Activated T-cell treated with anti-CD3 and anti-CD28 coated beads, Interleukin-2, amount 50 U/mL, for 24 hours (primary cell): ENCODE measurements around the gene ADAMTS2.

Experiments
- DNase-seq: peaks from one replicate; pipeline ENCODE4 v3.0.0-alpha.2; 2020
- H3K27ac Mint-ChIP-seq: 2 replicates; pipeline ENCODE4 v1.8.0; 2020; ENCODE audit warnings: mild to moderate bottlenecking, mixed read lengths
- H3K27me3 Mint-ChIP-seq: 2 replicates; pipeline ENCODE4 v1.8.0; 2020; ENCODE audit warnings: mixed read lengths
- H3K36me3 Mint-ChIP-seq: 2 replicates; pipeline ENCODE4 v1.8.0; 2020; ENCODE audit warnings: low read depth, mixed read lengths
- H3K4me1 Mint-ChIP-seq: 2 replicates; pipeline ENCODE4 v1.8.0; 2020; ENCODE audit warnings: low read depth, mixed read lengths
- H3K4me3 Mint-ChIP-seq: 2 replicates; pipeline ENCODE4 v1.8.0; 2020; ENCODE audit warnings: mild to moderate bottlenecking, moderate library complexity, mixed read lengths
- H3K9me3 Mint-ChIP-seq: 2 replicates; pipeline ENCODE4 v1.8.0; 2020; ENCODE audit warnings: mixed read lengths

The ADAMTS2 gene

DNA sequence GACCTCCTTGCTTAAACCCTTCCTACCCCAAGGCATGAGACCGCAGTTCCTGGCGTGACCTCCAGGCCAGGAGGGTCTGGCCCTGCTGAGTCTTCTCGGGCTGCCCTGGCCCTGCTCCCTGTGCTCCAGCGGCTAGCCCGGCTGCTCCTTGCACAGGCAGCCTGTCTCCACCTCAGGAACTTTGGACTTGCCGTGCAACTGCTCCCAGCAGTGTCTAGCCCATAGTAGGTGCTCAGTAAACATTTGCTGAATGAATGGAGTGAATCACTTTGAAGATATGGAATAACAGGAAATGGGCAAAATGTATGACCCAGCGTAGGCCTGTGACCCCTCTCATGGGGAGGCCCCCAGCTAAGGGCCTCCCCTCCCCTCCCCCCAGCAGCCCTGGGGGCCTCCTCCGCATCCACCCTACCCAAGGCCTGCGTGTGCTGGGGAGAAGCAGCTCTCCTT, 158.0 kb downstream of the ADAMTS2 start:
- H3K36me3 Mint-ChIP-seq, result no peaks in the 10 kb centered on the region
- peaks cover 22% of the 10 kb centered on the region for H3K27me3 Mint-ChIP-seq
- H3K4me3 Mint-ChIP-seq, result no peak overlapping the region
- H3K27ac Mint-ChIP-seq, result no peak overlapping the region
- H3K9me3 Mint-ChIP-seq, result no peaks in the 10 kb centered on the region
- no peak for DNase-seq
- H3K4me1 Mint-ChIP-seq, result no peaks in the 10 kb centered on the region

DNA sequence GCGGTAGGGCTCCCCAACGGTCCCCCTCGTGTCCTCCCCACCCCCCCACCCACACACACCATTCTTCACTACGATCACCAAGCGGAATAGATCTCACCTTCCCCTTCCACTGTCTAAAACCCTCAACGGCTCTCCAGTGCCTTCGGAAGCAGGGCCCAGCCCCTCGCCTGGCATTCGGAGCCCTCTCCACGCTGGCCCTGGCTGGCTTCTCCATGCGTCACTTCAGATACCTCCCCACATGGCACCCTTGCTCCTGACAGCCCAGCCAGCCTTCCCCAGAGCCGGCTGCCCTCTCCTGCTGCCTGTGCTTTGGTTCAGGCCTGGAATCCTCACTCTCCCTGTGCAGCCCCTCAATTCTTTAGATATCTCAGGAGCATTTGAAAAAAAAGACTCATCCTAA, 158.5 kb downstream of the ADAMTS2 start:
- Mint-ChIP-seq H3K9me3 (no peaks in the 10 kb centered on the region), H3K27me3 (peaks cover 26% of the 10 kb centered on the region), H3K36me3 (no peaks in the 10 kb centered on the region)

DNA sequence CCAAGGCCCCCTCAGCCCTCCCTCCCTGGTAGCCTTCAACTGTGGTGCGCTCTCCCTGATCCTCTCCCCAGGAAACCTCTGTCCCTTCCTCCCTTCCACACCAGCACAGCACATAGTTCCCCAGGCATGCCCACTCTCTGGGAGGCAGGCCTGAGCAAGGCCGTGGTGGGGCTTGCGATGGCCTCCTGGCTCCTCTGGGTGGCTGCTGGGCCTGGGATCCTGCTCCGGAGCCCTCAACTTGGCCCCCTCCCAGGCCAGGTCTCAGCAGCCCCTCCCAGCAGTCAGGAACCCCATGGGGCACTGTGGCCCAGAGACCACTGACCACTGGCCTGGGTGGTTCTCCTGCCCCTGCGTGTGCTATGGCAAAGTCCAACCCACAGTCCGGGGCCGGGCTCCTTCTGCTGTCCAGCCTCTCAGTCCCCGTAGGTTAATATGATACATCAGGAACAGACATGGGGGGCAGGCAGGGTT, 159.3 kb downstream of the ADAMTS2 start:
- Mint-ChIP-seq H3K9me3 (no peaks in the 10 kb centered on the region), H3K4me3 (no peak overlapping the region), H3K36me3 (no peaks in the 10 kb centered on the region), H3K27me3 (peaks cover 29% of the 10 kb centered on the region), H3K4me1 (peaks cover 2% of the 10 kb centered on the region), H3K27ac (no peak overlapping the region)
- DNase-seq, result no peak

More for the DNA sequence above, 158.5 kb downstream of the ADAMTS2 start:
- no peak for DNase-seq
- no peak overlapping the region for H3K4me3 Mint-ChIP-seq
- peaks cover 2% of the 10 kb centered on the region for H3K4me1 Mint-ChIP-seq
- H3K27ac Mint-ChIP-seq, result no peak overlapping the region

DNA sequence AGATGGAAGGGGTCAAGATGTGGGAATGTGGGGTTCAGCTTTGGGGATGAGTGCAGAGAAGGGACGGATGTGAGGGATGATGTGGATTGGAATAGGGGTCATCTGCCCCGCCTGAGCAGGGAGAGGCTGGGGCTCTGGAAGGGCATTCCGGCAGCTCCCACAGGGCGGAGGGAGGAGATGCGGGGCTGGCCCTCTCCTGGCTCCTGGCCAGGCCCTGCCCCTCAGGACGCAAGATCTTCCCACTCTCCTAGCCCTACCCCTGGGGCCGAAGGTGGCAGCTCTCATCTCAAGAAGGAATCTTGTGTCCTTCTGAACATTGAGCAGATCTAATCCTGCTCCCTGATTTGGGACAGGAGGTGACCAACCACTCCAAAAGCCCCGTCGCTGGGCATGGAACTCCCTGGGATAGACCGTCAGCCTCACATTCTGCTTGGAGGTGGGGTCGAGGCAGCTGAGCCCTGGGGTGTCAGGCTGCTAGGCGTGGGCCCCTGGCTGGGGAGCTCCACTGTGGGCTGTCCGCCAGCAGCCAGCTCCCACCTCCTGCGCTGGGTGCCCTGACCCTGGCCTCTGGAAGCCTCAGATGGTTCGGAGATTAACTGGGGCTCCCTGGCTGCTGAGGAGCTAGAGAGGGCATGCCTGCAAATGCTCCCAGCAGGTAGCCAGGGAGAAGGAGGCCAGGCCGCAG, 159.9 kb downstream of the ADAMTS2 start:
- Mint-ChIP-seq H3K36me3 (no peaks in the 10 kb centered on the region), H3K27me3 (peaks cover 34% of the 10 kb centered on the region), H3K4me1 (peaks cover 2% of the 10 kb centered on the region), H3K27ac (no peak overlapping the region), H3K4me3 (no peak overlapping the region), H3K9me3 (no peaks in the 10 kb centered on the region)
- DNase-seq, result no peak

DNA sequence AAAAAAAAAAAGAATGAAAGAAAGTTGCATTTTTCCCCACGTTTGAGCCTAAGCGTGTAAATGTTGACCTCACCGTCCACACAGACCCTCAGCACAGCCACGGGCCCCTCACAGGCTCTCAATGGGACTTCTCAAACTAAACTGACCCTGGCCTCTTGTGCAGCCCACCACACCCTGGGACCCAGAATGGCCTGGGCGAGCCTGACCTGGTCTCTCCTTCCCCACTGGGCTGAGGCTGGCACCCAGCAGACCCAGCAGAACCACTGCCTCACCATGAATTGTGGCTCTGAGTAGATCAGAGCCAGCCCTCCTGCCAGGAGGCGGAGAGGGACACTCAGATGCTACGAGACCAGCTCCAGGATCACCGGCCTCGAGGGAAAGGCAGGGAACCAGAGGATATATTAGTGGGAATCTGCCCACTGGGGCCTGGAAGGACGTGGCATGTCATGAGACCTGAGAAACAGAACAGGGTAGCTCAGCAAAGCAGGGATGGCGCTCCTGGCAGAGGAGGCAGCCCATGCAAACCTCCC, 160.7 kb downstream of the ADAMTS2 start:
- Mint-ChIP-seq H3K27ac (no peak overlapping the region), H3K36me3 (no peaks in the 10 kb centered on the region), H3K9me3 (no peaks in the 10 kb centered on the region), H3K4me3 (no peak overlapping the region), H3K4me1 (peaks cover 2% of the 10 kb centered on the region), H3K27me3 (peaks cover 38% of the 10 kb centered on the region)
- DNase-seq, result no peak

DNA sequence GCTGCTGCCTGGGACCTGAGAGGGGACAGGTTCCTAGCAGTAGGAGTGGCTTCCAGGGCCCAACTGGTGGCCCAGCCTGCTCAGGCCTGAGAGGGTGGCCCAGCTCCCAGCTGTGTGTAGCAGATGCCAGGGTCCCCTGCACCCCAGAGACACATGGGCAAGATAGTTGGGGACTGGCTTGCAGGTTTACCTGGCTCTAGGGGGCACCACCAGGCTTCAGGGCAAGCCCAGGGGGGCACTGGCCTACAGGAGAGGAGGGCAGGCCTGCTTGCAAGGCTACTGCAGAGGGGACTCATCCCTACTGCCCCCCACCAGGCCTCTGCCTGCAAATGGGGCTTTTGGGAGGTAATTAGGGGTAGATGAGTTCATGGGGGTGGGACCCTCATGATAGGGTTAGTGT, 161.8 kb downstream of the ADAMTS2 start:
- Mint-ChIP-seq H3K36me3 (no peaks in the 10 kb centered on the region), H3K27me3 (peaks cover 41% of the 10 kb centered on the region), H3K9me3 (peaks cover 4% of the 10 kb centered on the region), H3K4me1 (peaks cover 2% of the 10 kb centered on the region), H3K27ac (no peak overlapping the region), H3K4me3 (no peak overlapping the region)
- DNase-seq, result no peak

DNA sequence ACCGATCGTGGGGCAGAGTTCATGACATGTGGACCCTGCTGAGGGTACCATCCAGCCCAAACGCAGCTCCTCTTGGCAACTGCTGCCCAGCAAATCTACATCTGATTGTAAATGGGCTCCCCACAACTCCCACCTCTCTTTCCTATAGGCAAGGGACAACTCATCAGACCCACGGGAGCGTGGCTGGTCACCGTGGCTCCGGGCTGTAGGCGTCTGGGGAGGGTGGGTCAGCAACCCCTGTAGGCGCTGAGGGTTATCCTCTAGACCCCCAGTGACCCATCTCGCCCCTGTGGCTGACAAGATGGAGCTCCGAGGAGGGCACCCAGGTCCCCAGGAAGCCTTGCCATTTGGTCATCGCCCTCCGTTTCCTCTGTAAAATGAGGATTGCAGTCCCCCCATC, 162.7 kb downstream of the ADAMTS2 start:
- H3K4me1 Mint-ChIP-seq, result peaks cover 2% of the 10 kb centered on the region

DNA sequence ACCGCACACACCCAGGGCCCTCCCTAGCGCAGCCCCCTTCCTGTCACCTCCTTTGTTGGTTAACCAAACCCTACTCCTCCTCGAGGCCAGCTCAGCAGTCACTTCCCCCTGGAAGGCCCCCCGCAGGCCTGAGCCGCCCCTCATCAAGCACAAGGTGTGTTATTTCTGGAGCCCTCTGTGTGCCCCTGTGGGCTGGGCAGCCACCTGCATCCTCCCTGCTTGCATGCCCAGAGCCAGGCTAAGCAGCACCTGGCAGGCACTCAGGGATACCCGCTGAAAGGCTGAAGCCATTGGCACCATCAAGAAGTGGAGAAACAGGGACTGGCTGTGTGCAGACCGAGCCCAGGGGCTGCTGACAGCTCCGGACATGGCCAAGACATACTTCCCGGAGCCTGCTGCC, 163.3 kb downstream of the ADAMTS2 start:
- H3K27ac Mint-ChIP-seq, result no peak overlapping the region
- no peaks in the 10 kb centered on the region for H3K36me3 Mint-ChIP-seq
- H3K9me3 Mint-ChIP-seq, result peaks cover 4% of the 10 kb centered on the region
- peaks cover 2% of the 10 kb centered on the region for H3K4me1 Mint-ChIP-seq
- no peak for DNase-seq
- no peak overlapping the region for H3K4me3 Mint-ChIP-seq
- H3K27me3 Mint-ChIP-seq, result peaks cover 44% of the 10 kb centered on the region

More for the DNA sequence above, 162.7 kb downstream of the ADAMTS2 start:
- Mint-ChIP-seq H3K27me3 (peaks cover 43% of the 10 kb centered on the region), H3K9me3 (peaks cover 4% of the 10 kb centered on the region), H3K36me3 (no peaks in the 10 kb centered on the region), H3K27ac (no peak overlapping the region), H3K4me3 (no peak overlapping the region)
- no peak for DNase-seq

DNA sequence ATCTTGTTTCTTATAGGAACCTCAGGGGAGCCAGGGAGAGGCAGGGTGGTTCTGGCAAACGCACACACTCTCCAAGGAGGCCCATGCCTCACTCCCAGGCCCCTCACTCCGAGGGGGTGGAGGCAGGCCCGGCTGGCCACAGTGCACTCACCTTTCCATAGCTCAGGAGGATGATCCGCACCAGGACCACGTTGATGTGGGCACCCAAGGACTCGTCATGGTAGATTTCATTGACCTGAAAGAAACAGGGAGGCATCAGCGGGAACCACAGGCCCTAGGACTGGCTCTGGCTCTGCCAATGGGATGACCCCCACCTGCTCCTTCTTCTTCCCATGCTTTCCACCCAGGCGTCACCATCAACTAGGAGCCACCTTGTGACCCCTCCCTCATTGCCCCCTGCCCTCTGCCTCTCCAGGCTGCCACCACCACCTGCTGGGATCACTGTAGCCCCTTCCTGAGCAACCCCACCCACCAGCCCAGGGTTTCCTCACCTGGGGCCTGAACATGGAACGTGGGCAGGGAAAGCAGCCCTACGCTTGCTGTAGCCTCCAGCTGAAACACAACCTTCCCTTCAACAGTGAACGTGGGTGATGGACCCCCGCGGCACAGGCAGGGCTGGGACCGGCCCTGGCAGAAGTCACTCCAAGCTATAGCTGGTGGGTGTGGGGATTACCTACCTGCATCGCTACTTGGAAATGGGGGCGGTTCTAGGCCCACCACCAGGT, 164.2 kb downstream of the ADAMTS2 start:
- Mint-ChIP-seq H3K9me3 (peaks cover 4% of the 10 kb centered on the region), H3K4me3 (no peak overlapping the region), H3K27ac (no peak overlapping the region), H3K36me3 (no peaks in the 10 kb centered on the region), H3K4me1 (peaks cover 2% of the 10 kb centered on the region), H3K27me3 (peaks cover 50% of the 10 kb centered on the region)
- DNase-seq, result no peak

DNA sequence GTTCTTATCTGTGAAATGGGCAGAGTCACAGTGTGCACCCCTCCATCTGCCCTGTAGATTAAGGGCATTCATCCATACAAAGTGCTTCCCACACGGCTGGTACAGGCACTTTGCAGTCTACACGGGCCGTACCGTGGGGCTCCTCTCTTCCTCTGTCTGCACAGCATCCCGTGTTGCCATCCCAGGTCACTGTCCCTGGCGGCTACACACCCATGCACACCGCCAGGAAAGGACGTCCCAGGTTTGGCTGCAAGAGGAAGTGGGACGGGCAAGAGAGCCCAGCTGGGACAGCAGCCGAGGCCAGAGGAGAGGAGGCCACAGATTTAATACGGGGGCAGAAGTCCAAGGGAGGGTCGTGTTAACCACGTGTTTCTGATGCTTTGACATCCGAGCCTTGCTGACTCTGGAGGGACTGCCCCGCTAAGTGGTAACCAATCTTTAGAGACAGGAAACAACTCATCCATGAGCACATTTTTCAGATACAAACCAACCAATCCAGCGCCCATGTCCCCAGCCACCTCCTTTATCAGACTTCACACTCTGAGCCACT, 165.1 kb downstream of the ADAMTS2 start:
- no peak for DNase-seq
- no peak overlapping the region for H3K4me3 Mint-ChIP-seq
- peaks cover 4% of the 10 kb centered on the region for H3K9me3 Mint-ChIP-seq
- no peaks in the 10 kb centered on the region for H3K36me3 Mint-ChIP-seq
- H3K27me3 Mint-ChIP-seq, result peaks cover 49% of the 10 kb centered on the region
- H3K27ac Mint-ChIP-seq, result no peak overlapping the region
- H3K4me1 Mint-ChIP-seq, result peaks cover 2% of the 10 kb centered on the region

DNA sequence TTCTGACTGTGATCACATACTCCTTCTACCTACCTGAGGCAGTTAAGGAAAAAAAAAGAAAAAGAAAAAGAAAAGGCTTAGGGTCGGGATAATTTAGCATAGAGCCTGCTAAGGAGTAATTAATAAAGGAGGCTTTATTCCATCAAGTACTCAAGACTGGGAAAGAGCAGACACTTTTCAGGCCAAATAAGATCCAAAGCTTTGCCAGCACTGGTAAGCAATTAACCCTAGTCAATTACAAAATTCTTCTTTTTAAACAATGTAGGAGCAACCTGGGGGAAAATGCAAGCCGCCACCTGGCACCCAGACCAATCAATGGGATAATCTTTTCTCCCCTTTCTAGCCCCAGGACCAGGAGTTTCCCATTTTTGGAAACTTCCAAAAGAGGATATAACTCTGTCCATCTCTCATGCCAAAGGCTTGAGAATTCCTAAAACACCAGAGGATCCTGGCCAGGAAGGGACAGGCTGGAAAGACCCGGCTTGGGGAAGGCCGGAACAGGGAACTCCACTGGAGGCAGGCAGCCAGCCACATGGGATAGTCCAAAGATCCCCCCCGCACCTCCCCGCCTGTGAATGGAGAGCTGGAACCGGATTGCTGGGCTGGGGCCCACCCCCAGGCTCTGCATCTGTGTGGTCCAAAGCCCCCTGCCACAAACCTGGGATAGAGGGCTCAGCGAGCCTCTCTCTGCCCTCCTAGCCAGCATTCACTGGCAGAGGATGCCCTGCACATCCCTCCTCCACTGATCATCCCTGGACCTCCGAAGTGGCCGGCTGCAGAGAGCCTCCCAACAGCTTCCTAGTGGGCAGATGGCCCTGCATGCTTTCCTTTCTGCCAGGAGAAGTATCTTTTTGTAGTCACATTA, 167.3 kb downstream of the ADAMTS2 start:
- Mint-ChIP-seq H3K36me3 (no peaks in the 10 kb centered on the region), H3K27me3 (peaks cover 35% of the 10 kb centered on the region), H3K4me1 (peaks cover 2% of the 10 kb centered on the region), H3K27ac (no peak overlapping the region), H3K4me3 (no peak overlapping the region), H3K9me3 (peaks cover 4% of the 10 kb centered on the region)
- DNase-seq, result no peak

DNA sequence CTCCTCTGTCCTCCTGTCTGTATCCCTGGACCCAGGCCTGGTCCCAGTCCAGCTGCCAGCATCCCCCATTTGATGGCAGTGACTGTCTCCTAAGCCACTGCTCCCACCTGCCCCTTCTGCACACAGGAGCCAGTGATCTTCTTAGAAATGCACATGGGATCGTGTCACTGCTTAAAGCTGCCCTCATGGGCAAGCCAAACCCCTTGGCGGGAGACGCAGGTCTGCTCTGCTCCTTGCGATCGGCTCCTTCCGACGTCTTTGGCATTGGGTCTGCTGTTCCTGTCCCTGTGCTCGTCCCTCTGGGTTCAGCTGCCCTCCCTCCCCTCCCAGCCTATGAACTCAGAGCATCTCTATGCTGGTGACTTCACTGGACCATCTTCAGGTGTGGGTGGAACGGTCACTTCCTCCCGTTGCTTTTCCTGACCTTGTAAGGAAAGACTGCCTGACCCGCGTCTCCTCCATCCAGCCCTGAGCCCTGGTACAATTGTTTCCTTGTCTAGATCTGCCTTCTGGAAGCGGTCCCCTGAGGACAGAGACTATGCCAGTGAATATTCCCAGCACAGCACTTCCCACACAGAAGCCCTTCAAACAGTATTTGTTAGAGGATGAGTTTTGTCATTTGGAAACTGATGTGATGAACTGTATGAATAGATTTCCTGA, 168.6 kb downstream of the ADAMTS2 start:
- peaks cover 23% of the 10 kb centered on the region for H3K27me3 Mint-ChIP-seq
- peaks cover 4% of the 10 kb centered on the region for H3K9me3 Mint-ChIP-seq
- DNase-seq, result no peak
- H3K4me1 Mint-ChIP-seq, result no peaks in the 10 kb centered on the region
- no peak overlapping the region for H3K4me3 Mint-ChIP-seq
- H3K27ac Mint-ChIP-seq, result no peak overlapping the region
- no peaks in the 10 kb centered on the region for H3K36me3 Mint-ChIP-seq

DNA sequence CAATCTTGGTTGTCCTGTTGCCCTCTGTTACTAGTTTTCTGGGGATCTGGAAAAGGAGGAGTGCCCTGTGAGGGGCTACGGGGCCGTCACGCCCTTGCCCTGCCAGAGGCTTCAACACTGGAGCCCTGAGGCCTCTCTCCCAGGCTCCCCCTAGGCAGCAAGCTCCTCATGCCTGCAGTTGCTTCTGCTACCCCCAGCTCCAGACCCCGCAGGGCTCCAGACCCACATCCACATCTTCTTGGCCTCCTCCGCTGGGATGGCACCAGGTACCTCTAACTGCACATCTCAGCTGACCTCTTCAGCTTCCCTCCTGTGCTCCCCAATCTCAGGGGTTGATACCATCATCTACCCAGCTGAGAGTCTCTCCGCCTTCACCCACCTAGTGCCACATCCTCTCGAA, 169.1 kb downstream of the ADAMTS2 start:
- H3K4me1 Mint-ChIP-seq, result no peaks in the 10 kb centered on the region

More for the DNA sequence above, 169.1 kb downstream of the ADAMTS2 start:
- Mint-ChIP-seq H3K36me3 (no peaks in the 10 kb centered on the region), H3K27me3 (peaks cover 21% of the 10 kb centered on the region), H3K9me3 (peaks cover 4% of the 10 kb centered on the region), H3K4me3 (no peak overlapping the region), H3K27ac (no peak overlapping the region)
- DNase-seq, result no peak
